ENCODE results near the gene ZDHHC24.
"Not testable (repeated sequence)": the region's sequence is repeated elsewhere in the genome, so short reads cannot be mapped to it uniquely, and the experiment has no call there.

ZDHHC24 gene, protein sequence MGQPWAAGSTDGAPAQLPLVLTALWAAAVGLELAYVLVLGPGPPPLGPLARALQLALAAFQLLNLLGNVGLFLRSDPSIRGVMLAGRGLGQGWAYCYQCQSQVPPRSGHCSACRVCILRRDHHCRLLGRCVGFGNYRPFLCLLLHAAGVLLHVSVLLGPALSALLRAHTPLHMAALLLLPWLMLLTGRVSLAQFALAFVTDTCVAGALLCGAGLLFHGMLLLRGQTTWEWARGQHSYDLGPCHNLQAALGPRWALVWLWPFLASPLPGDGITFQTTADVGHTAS

GRCh38 chr11:66545701-66546367 is at the start of gene ZDHHC24:
TSS of gene ZDHHC24 (minus strand) at chr11:66546048. CDS start at chr11:66546003, 45 bp downstream.
- peak; percentile 95 for DNase-seq

DNA sequence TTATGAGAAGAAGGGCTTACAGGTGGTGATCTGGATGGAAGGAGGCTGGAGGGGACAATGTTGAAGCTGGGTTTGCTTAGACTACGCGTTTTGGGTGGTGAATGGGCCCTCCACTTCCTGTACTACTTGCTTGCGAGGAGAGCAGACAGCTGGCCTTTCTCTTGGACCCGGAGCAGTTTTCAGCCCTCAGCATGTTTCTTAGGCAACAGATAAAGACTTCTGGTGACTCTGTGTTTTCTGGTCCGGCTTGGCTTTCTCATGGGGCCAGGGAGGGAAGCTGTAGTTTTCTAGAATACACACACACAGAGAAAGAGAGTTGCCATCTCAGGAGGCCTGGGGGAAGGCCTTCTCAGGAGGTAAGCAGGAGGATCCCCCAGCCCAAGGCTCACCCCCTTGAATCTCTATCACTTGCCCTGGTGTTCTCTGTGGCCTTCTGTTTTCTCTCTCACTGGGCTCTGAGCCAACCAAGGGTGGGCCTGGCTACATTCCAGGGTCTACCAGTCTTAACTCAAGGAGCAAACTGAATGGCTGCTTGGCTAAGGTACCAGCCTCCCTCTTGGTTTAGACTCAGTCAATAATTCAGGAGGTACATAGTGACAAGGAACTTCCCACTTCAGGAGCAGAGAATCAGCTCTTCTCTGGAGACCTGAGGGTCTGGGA is 49.5 kb upstream of the ZDHHC24 start:
- no peak for DNase-seq

- DNase-seq: no peak
These were observed 47.8 kb upstream of the ZDHHC24 start for GRCh38 chr11:66593650-66594049.

GRCh38 chr11:66593303-66593635 is 47.4 kb upstream of the ZDHHC24 start:
- no peak for DNase-seq

- peak; percentile 95 for DNase-seq
These were observed 46.8 kb upstream of the ZDHHC24 start, which contains the start of the genes CCDC87 and CCS for GRCh38 chr11:66592457-66593302. TSS of gene CCDC87 (minus strand) at chr11:66593063. CDS start at chr11:66593015, 48 bp downstream. TSS of gene CCS (plus strand) at chr11:66593185. CDS start at chr11:66593262, 77 bp downstream.

DNA sequence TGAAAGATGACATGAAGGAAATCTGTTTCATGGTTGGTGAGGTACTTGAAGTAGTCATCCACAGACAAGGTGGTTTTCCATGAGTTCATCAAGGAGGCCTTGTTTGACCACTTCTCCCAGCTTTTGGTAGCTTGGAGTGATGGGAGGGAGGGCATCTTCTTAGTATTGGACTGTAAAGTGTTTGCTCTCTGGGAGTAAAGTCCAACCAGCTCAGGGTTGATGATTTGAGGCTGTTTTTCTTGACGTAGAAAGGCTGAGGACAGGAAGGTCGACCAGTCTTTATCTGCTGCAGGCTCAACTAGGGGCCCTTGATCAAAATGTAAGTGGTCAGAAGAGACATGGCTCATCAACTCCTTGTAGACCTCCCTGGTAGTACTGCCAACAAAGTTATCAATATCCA is 45.3 kb upstream of the ZDHHC24 start:
- no peak for DNase-seq

DNA sequence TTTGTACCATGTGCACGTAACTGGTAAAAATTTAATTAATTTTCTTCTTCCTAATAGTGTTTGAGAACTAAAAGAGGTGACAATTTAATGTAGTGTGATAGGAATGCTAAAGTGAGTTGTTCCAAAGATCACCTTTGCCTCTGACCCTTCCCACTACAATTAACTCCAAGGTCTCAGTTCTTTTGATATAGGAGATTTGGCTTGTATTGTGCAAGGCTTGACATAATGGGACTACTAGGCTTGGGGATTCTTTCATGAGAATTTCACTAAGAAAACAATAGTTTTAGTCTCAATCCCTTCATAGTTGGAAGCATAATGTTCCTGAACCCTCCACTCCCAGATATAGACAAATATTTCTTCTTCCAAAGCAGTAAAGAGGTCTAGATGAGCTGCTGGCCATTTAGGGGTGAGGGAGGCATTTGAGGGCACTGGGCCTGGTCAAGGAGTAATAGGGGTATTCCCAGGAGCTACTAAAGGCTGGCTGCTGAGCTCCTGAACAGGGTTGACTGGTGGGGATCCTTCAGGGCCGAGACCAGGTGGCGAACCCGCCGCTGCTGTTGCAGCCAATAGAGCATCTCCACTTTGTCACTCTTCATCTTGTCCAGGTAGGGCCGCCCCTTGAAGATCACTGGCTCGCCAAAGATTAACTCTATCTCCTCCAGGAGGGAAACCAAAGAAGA is 44.3 kb upstream of the ZDHHC24 start:
- DNase-seq: no peak

- DNase-seq: not testable (repeated sequence)
These were observed 43.5 kb upstream of the ZDHHC24 start for GRCh38 chr11:66589315-66589714.

GRCh38 chr11:66586136-66586535 is 40.3 kb upstream of the ZDHHC24 start:
- DNase-seq: no peak

- not testable (repeated sequence) for DNase-seq
These were observed 39.6 kb upstream of the ZDHHC24 start for GRCh38 chr11:66585447-66585846.

DNA sequence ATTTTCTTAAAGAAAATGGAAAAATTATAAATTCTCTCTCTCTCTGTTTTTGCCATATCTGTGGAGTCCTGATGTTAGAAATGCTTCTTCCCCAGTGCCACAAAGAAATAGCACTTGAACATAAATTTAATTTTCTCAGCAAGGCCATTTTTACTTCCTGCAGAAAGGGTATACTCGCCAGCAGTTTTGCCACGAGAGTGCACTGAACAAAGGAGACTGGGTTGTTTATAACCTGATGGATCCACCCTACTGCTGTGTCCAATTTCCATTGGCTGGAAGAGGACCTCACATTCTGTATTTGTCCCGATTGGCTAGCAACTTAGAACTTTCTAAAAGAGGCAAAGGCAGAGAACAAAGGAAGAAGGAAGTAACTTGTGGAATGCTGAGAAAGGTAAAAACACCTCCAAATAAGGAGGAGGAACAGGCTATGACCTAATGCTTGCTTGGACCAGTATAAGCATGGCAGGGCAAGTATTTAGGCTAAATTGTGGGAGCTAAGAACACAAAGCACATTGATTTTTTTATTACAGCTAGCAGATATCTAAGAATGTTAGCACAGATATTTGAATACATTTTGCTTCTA is 36.8 kb upstream of the ZDHHC24 start:
- DNase-seq: not testable (repeated sequence)

DNA sequence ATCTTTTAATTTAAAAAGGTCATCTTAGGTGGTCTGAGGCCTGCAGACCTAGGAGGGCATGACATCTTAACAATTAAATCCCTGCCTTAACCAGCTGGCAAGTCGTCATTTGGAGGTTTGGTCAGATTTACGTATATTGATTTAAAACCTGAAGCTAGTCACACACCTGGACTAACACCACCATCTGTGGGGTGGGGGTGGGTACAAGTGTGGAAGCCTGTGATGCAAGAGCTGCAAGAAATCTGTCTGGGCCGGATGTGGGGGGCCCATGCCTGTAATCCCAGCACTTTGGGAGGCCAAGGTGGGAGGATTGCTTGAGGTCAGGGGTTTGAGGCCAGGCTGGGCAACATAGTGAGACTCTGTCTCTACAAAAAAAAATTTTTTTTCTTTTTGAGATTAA is 35.4 kb upstream of the ZDHHC24 start:
- DNase-seq: no peak

- no peak for DNase-seq
These were observed 35.0 kb upstream of the ZDHHC24 start for GRCh38 chr11:66580803-66581202.

DNA sequence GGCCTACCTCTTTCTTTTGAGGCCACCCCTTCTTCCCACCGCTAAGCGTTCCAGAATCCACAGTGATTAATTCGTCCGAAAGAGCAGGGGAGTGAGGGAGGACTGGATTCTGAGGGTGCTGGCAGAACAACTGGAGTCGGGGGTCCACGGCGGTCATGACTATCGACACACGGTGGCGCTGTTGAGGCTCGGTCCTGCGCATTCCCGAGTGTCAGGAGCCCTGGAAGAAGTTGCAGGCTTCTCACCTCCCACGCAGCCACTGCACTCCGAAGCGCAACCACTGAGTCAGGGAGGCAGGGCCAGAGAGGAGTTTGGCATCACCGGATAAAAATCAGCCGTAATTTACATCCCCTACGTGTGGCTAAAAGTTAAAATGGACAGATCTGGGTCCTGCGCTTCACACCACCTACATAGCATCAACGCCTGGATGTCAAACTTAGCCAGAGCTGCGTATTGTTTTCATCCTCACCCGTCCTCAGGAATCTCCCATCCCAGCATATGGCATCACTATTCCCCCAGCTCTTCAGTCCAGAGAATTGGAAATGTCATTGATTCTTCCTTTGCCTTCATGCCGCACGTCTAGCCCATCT is 33.3 kb upstream of the ZDHHC24 start:
- peak; percentile 35 for DNase-seq

- DNase-seq: no peak
These were observed 25.0 kb upstream of the ZDHHC24 start for GRCh38 chr11:66570850-66571180.

- DNase-seq: no peak
These were observed 24.4 kb upstream of the ZDHHC24 start for GRCh38 chr11:66570079-66570849.

GRCh38 chr11:66569076-66569475 is 23.2 kb upstream of the ZDHHC24 start:
- DNase-seq: no peak

- peak; percentile 74 for DNase-seq
These were observed 22.5 kb upstream of the ZDHHC24 start, which contains the start of gene CTSF for GRCh38 chr11:66568124-66568916. TSS of gene CTSF (minus strand) at chr11:66568606. CDS start at chr11:66568486, 120 bp downstream.

DNA sequence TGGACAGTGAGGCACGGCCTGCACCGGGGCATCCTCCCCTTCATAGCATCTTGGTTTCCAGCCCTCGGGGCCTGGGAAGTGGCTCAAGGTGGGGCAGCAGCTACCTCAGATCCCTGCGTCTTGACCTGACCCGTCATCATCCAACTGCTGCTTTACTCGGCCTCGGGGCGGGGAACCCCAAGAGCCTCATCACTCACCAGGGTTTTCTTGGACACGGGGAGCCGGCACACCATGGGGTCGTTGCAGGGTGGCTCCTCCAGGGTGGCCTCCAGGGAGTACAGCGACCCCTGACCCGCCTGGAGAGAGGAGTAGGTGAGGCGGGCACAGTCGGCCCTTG is 21.9 kb upstream of the ZDHHC24 start:
- no peak for DNase-seq

DNA sequence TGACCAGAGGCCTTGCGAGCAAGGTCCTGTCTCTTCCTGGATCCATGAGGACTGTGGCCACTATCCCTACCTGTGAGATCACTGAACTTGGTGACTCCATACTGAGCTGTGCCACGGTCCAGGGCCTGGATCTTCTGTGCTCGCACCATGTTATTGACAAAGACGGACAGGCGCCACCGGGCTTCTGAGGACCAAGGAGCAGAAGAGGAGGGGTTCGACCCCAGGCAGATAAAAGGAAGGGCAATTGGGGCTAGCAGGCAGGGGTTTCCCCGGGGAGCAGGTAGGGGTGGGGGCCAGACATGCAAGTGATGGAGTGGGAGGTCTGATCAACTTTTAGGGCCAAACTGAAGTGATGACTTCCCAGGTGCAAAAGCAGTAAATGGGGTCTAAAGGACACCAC is 20.4 kb upstream of the ZDHHC24 start:
- DNase-seq: no peak
